Subcutaneous abdominal adipose tissue (tissue), 5 donors: ENCODE results near the gene SPRTN.

Experiments
- H3K27ac ChIP-seq: one replicate; pipeline ENCODE4 v1.7.0; 2013; ENCODE audit warnings: low read depth, mild to moderate bottlenecking, inconsistent platforms, low read length, moderate library complexity
- H3K27me3 ChIP-seq, 5 donors: one replicate each; pipeline ENCODE4 v1.7.0; 2013; ENCODE audit warnings: low read length in 5 of 5, inconsistent platforms in 1 of 5; ENCODE audit not compliant: control insufficient read depth in 5 of 5, insufficient read depth in 4 of 5
- H3K36me3 ChIP-seq, 5 donors: one replicate each; pipeline ENCODE4 v1.7.0; 2013; ENCODE audit warnings: low read length in 5 of 5; ENCODE audit not compliant: control insufficient read depth in 5 of 5, insufficient read depth in 5 of 5
- H3K4me1 ChIP-seq, 5 donors: one replicate each; pipeline ENCODE4 v1.7.0; 2013; ENCODE audit warnings: low read length in 5 of 5, mild to moderate bottlenecking in 3 of 5, moderate library complexity in 1 of 5; ENCODE audit not compliant: control insufficient read depth in 5 of 5, insufficient read depth in 5 of 5
- H3K4me3 ChIP-seq, 5 donors: one replicate each; pipeline ENCODE4 v1.7.0; 2013; ENCODE audit warnings: low read length in 5 of 5, low read depth in 1 of 5
- H3K9ac ChIP-seq, 5 donors: one replicate each; pipeline ENCODE4 v1.7.0; 2013; ENCODE audit warnings: low read length in 5 of 5, mild to moderate bottlenecking in 4 of 5, moderate library complexity in 3 of 5
- H3K9me3 ChIP-seq, 5 donors: one replicate each; pipeline ENCODE4 v1.7.0; 2013; ENCODE audit warnings: low read length in 5 of 5; ENCODE audit not compliant: control insufficient read depth in 5 of 5
- donor health status: healthy.
- donor health status: healthy.
- donor health status: healthy.
- donor health status: healthy.
- donor health status: healthy.

The SPRTN gene

DNA sequence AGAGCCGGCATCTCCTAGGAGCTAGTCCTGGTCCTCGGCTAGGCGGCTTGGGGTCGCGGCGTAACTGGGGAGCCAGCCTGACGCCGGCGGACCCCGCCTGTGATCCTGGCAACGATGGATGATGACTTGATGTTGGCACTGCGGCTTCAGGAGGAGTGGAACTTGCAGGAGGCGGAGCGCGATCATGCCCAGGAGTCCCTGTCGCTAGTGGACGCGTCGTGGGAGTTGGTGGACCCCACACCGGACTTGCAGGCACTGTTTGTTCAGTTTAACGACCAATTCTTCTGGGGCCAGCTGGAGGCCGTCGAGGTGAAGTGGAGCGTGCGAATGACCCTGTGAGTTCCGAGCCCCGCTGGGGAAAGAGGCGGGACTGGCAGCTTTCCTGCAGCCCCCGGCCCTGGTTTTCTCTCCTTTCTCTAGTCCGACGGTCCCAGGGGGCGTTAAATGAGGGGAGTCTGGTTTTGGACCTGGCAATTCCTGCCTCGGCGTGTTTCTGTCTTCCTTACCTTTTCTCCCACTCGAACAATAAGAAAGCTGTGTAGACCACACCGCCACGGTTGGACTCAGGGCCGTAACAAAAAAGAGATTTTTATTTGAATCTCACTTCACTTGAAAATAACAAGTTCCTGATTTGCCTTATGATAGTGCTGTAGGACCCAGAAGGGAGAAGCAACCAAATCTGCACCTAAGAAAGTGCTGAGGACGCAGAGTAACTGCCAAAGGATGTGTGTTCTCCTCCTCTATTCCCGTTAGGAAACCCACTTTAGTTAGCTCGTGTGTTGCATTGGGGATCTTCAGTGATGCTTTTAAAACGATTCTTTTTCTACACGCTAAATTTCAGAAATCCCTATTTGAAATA is at the start of gene SPRTN:
Gene SPRTN, plus strand, starts transcription at position 24 of the 859 bp plus-strand sequence. Its CDS starts 91 bp downstream, at position 115.
- Histone ChIP-seq H3K4me1 (peaks cover 12 to 56% (median 53%) of the 10 kb centered on the region in 5 donors), H3K27ac (peak within 1 kb of the TSS; percentile 81), H3K4me3 (peak within 1 kb of the TSS; percentile 91 to 99 (median 97)), H3K9ac (peak within 1 kb of the TSS; percentile 40 to 99 (median 98)), H3K27me3 (no peaks in the 10 kb centered on the region), H3K9me3 (no peaks in the 10 kb centered on the region), H3K36me3 (peaks cover 0 to 10% (median 3%) of the 10 kb centered on the region in 5 donors)

DNA sequence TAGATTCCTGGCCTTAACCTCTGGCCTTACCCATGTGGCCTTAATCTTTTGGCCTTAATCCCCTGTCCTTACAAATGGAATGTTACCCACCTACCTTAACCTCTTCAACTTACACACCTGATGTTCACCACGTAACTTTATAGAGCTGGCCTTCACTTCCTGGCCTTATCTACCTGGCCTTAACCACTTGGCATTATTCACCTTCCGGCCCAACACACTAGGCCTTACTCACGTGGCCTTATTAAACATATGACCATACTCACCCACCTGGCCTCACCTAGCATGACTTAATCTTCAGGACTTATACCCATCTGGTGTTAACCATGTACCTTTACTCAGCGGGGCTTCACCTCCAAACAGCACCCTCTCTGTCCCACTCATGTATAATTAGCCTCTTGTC is 42.2 kb upstream of the SPRTN start:
- H3K36me3 ChIP-seq = no peaks in the 10 kb centered on the region
- no peaks in the 10 kb centered on the region for H3K27me3 ChIP-seq
- H3K9ac ChIP-seq = no peak overlapping the region
- H3K9me3 ChIP-seq = no peaks in the 10 kb centered on the region
- no peak overlapping the region for H3K4me3 ChIP-seq
- no peak overlapping the region for H3K27ac ChIP-seq
- H3K4me1 ChIP-seq = no peaks in the 10 kb centered on the region

DNA sequence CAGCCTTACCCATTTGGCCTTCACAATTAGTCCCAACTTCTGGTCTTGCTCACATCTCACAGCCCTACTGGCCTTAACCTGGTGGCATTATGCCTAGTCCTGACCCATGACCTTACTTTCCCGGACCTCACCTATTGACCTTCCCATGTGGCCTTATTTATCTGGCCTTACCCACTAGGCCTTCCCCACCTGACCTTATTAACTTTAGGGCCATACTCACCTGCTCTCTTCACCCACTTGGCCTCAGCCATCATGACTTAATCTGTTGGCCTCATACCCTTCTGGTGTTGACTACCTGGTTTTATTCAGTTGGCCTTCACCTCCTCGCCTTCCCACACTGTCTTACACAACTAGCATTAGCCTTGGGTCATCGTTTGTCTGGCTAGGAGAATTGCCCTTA is 36.1 kb upstream of the SPRTN start:
- H3K9me3 ChIP-seq = no peaks in the 10 kb centered on the region
- no peak overlapping the region for H3K9ac ChIP-seq
- H3K36me3 ChIP-seq = no peaks in the 10 kb centered on the region
- no peak overlapping the region for H3K27ac ChIP-seq
- H3K4me1 ChIP-seq = no peaks in the 10 kb centered on the region
- H3K4me3 ChIP-seq = no peak overlapping the region
- no peaks in the 10 kb centered on the region for H3K27me3 ChIP-seq

GRCh38 chr1:231310391-231310934 is 27.6 kb upstream of the SPRTN start:
- H3K4me1 ChIP-seq = peaks cover 0 to 3% (median 0%) of the 10 kb centered on the region in 5 donors
- no peaks in the 10 kb centered on the region for H3K27me3 ChIP-seq
- no peak overlapping the region for H3K9ac ChIP-seq
- H3K27ac ChIP-seq = no peak overlapping the region
- no peak overlapping the region for H3K4me3 ChIP-seq
- H3K9me3 ChIP-seq = no peaks in the 10 kb centered on the region
- H3K36me3 ChIP-seq = no peaks in the 10 kb centered on the region

- H3K27ac ChIP-seq = no peak overlapping the region
- no peaks in the 10 kb centered on the region for H3K27me3 ChIP-seq
- H3K36me3 ChIP-seq = no peaks in the 10 kb centered on the region
- H3K4me1 ChIP-seq = peaks cover 0 to 3% (median 0%) of the 10 kb centered on the region in 5 donors
- H3K9me3 ChIP-seq = no peaks in the 10 kb centered on the region
- H3K4me3 ChIP-seq = no peak overlapping the region
- H3K9ac ChIP-seq = no peak overlapping the region
Measured at GRCh38 chr1:231311720-231312431, 26.2 kb upstream of the SPRTN start.

- no peaks in the 10 kb centered on the region for H3K36me3 ChIP-seq
- H3K9ac ChIP-seq = no peak overlapping the region
- no peaks in the 10 kb centered on the region for H3K9me3 ChIP-seq
- H3K4me1 ChIP-seq = peaks cover 0 to 3% (median 0%) of the 10 kb centered on the region in 5 donors
- no peak overlapping the region for H3K4me3 ChIP-seq
- no peaks in the 10 kb centered on the region for H3K27me3 ChIP-seq
- no peak overlapping the region for H3K27ac ChIP-seq
Measured at GRCh38 chr1:231312432-231312788, 25.7 kb upstream of the SPRTN start.

- H3K36me3 ChIP-seq = no peaks in the 10 kb centered on the region
- no peak overlapping the region for H3K4me3 ChIP-seq
- H3K27ac ChIP-seq = no peak overlapping the region
- peaks cover 0 to 3% (median 0%) of the 10 kb centered on the region in 5 donors for H3K4me1 ChIP-seq
- no peak overlapping the region for H3K9ac ChIP-seq
- no peaks in the 10 kb centered on the region for H3K9me3 ChIP-seq
- H3K27me3 ChIP-seq = no peaks in the 10 kb centered on the region
Measured at GRCh38 chr1:231313661-231314060, 24.4 kb upstream of the SPRTN start.

- H3K36me3 ChIP-seq = no peaks in the 10 kb centered on the region
- no peaks in the 10 kb centered on the region for H3K9me3 ChIP-seq
- peaks cover 0 to 3% (median 0%) of the 10 kb centered on the region in 5 donors for H3K4me1 ChIP-seq
- H3K27me3 ChIP-seq = no peaks in the 10 kb centered on the region
- H3K9ac ChIP-seq = no peak overlapping the region
- H3K27ac ChIP-seq = no peak overlapping the region
- H3K4me3 ChIP-seq = no peak overlapping the region
Measured at GRCh38 chr1:231315887-231316286, 22.2 kb upstream of the SPRTN start.

DNA sequence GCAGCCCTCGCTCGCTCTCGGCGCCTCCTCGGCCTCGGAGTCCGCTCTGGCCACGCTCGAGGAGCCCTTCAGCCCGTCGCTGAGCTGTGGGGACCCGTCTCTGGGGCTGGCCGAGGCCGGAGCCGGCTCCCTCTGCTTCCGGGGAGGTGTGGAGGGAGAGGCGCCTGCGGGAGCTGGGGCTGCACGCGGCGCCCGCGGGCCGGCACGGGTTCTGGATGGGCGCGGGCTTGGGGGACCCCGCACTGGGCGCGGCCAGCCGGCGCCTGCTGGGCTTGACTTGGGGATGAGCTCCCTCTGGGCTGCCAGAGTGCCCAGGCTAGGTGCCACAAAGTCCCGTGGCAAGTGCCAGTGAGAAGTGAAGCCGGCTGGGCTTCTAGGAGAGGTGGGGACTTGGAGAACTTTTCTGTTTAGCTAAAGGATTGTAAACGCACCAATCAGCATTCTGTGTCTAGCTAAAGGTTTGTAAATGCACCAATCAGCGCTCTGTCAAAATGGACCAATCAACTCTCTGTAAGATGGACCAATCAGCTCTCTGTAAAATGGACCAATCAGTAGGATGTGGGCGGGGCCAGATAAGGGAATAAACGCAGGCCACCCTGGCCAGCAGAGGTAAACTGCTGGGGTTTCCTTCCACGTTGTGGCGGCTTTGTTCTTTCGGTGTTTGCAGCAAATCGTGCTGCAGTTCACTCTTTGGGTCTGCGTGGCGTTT is 20.6 kb upstream of the SPRTN start:
- Histone ChIP-seq H3K4me3 (no peak overlapping the region), H3K36me3 (no peaks in the 10 kb centered on the region), H3K27me3 (no peaks in the 10 kb centered on the region)

More for the DNA sequence above, 20.6 kb upstream of the SPRTN start:
- no peak overlapping the region for H3K9ac ChIP-seq
- no peaks in the 10 kb centered on the region for H3K4me1 ChIP-seq
- no peaks in the 10 kb centered on the region for H3K9me3 ChIP-seq
- no peak overlapping the region for H3K27ac ChIP-seq
